GM12892 (cell line): ENCODE results near the gene JAZF1.

Source experiments
- DNase-seq: peaks from one replicate; pipeline ENCODE4 v3.0.0; 2011; ENCODE audit not compliant: insufficient read length
- FAIRE-seq: peaks from 2 replicates; lab custom pipeline; 2011; peaks lifted over from hg19 to GRCh38; lab: Jason Lieb, UNC
- POLR2A ChIP-seq: IDR thresholded peaks from 2 replicates; pipeline ENCODE4 v1.6.1; 2011; ENCODE audit warnings: low read depth, low read length, control low read depth
- POLR2AphosphoS5 ChIP-seq: IDR thresholded peaks from 2 replicates; pipeline ENCODE4 v1.6.1; 2011; ENCODE audit warnings: low read depth, low read length, control low read depth
- TAF1 ChIP-seq: IDR thresholded peaks from 2 replicates; pipeline ENCODE4 v1.6.1; 2011; ENCODE audit warnings: low read depth, mild to moderate bottlenecking, control low read depth, low read length, borderline replicate concordance

The JAZF1 gene

GRCh38 chr7:28038175-28038797 is 142.3 kb downstream of the JAZF1 start:
- TF ChIP-seq POLR2AphosphoS5 (no peak), TAF1 (no peak)
- no peak for DNase-seq

GRCh38 chr7:28037220-28038010 is 143.2 kb downstream of the JAZF1 start:
- DNase-seq: no peak
- peak; percentile 9 for FAIRE-seq
- TF ChIP-seq POLR2A (no peak), TAF1 (no peak), POLR2AphosphoS5 (no peak)

More at GRCh38 chr7:28038175-28038797, 142.3 kb downstream of the JAZF1 start:
- no peak for FAIRE-seq

GRCh38 chr7:28036696-28037095 is 143.9 kb downstream of the JAZF1 start:
- DNase-seq (no peak), FAIRE-seq (no peak)
- TF ChIP-seq TAF1 (no peak), POLR2AphosphoS5 (no peak), POLR2A (no peak)

- no peak for TF ChIP-seq POLR2AphosphoS5
- no peak for TF ChIP-seq TAF1
- no peak for TF ChIP-seq POLR2A
- FAIRE-seq (no peak), DNase-seq (no peak)
Observed at GRCh38 chr7:28033386-28033785, 147.2 kb downstream of the JAZF1 start.

GRCh38 chr7:28032738-28033380 is 147.7 kb downstream of the JAZF1 start:
- DNase-seq: no peak
- no peak for FAIRE-seq
- TF ChIP-seq POLR2AphosphoS5 (no peak), POLR2A (no peak), TAF1 (no peak)

GRCh38 chr7:28029051-28029450 is 151.5 kb downstream of the JAZF1 start:
- TF ChIP-seq POLR2A (no peak), POLR2AphosphoS5 (no peak), TAF1 (no peak)
- FAIRE-seq (no peak), DNase-seq (no peak)

GRCh38 chr7:28028471-28028870 is 152.1 kb downstream of the JAZF1 start:
- no peak for FAIRE-seq

GRCh38 chr7:28026237-28026636 is 154.4 kb downstream of the JAZF1 start:
- no peak for DNase-seq
- TF ChIP-seq POLR2A: no peak
- TF ChIP-seq POLR2AphosphoS5: no peak
- TF ChIP-seq TAF1: no peak
- no peak for FAIRE-seq

More at GRCh38 chr7:28028471-28028870, 152.1 kb downstream of the JAZF1 start:
- TF ChIP-seq POLR2A (no peak), POLR2AphosphoS5 (no peak), TAF1 (no peak)
- no peak for DNase-seq

GRCh38 chr7:28024786-28025334 is 155.7 kb downstream of the JAZF1 start:
- no peak for FAIRE-seq
- TF ChIP-seq POLR2A (no peak), POLR2AphosphoS5 (no peak), TAF1 (no peak)
- no peak for DNase-seq

- peak; percentile 94 for FAIRE-seq
- TF ChIP-seq POLR2A: no peak
- TF ChIP-seq TAF1: no peak
- no peak for TF ChIP-seq POLR2AphosphoS5
Observed at GRCh38 chr7:28020302-28020940, 160.2 kb downstream of the JAZF1 start.

GRCh38 chr7:28018856-28019465 is 161.6 kb downstream of the JAZF1 start:
- TF ChIP-seq TAF1 (no peak), POLR2AphosphoS5 (no peak), POLR2A (no peak)
- no peak for DNase-seq
- no peak for FAIRE-seq

More at GRCh38 chr7:28020302-28020940, 160.2 kb downstream of the JAZF1 start:
- peak; percentile 19 for DNase-seq
